HepG2 (cell line): ENCODE measurements around the gene RAD52. TPM values are rescaled to one million over a fixed set of nuclear protein-coding genes. Genes with fewer than 3 reads are reported as not detected.

Source experiments
- ATAC-seq: fragments of 200-7000 bp; cut with Tn5 transposase; 3 replicates; pipeline ENCODE4 v1.9.1; 2020; ENCODE audit warnings: mild to moderate bottlenecking, moderate library complexity
- BruUV-seq: library from RNA; stranded (reverse); fragments of 400-500 nt; replicated peaks from 2 replicates; lab custom pipeline; 2021; lab: Mats Ljungman, UMichigan
- CTCF ChIA-PET: fragments of 300-600 bp; formaldehyde crosslinking; extraction: SDS; loops from one replicate; lab custom pipeline; 2021; ENCODE audit warnings: low total read pairs, inconsistent platforms, low intra/inter-chr PET ratio; lab: Yijun Ruan, JAX
- POLR2A ChIA-PET: fragments of 350-600 bp; sonication (Branson Sonifier 250); formaldehyde crosslinking; loops from one replicate; lab custom pipeline; 2020; ENCODE audit warnings: antibody characterized with exemption, inconsistent platforms; lab: Yijun Ruan, JAX
- DNase-seq: peaks from one replicate; pipeline ENCODE4 v3.0.0-alpha.2; 2015; ENCODE audit warnings: low spot score
- FAIRE-seq: peaks from 3 replicates; lab custom pipeline; 2011; peaks lifted over from hg19 to GRCh38; lab: Jason Lieb, UNC
- H2AFZ ChIP-seq: one replicate; pipeline ENCODE4 v1.6.1; 2011; ENCODE audit warnings: low read length, inconsistent platforms
- H3K27ac ChIP-seq: fragments of 300-600 bp; 3 replicates; pipeline ENCODE4 v1.8.0; 2011; ENCODE audit warnings: mixed run types, mild to moderate bottlenecking, mixed read lengths, low read length, inconsistent platforms; ENCODE audit not compliant: insufficient read depth; ENCODE audit errors: extremely low read length
- H3K27me3 ChIP-seq, 2 experiments: fragments of 200-600 bp in 1 of 2; 2 replicates in 1 of 2; 3 replicates in 1 of 2; pipeline versions ENCODE4 v1.6.0 to v1.8.0; 2011; ENCODE audit warnings: low read length in 2 of 2, mild to moderate bottlenecking in 2 of 2, moderate library complexity in 2 of 2, inconsistent platforms in 1 of 2; ENCODE audit not compliant: insufficient read depth in 2 of 2, control insufficient read depth in 1 of 2
- H3K36me3 ChIP-seq, 2 experiments: fragments of 200-600 bp in 1 of 2; replicated peaks in 1 of 2; 2 replicates in 1 of 2; 3 replicates in 1 of 2; pipeline versions ENCODE4 v1.5.1 to v1.8.0; 2011; ENCODE audit warnings: low read length in 2 of 2, inconsistent platforms in 1 of 2; ENCODE audit not compliant: insufficient read depth in 2 of 2, control insufficient read depth in 1 of 2
- H3K4me1 ChIP-seq: 2 replicates; pipeline ENCODE4 v1.5.1; 2012; ENCODE audit warnings: low read length, inconsistent platforms; ENCODE audit not compliant: insufficient read depth
- H3K4me2 ChIP-seq: 2 replicates; pipeline ENCODE4 v1.6.0; 2011; ENCODE audit warnings: low read depth, low read length, inconsistent platforms
- H3K4me3 ChIP-seq, 3 experiments: fragments of 200-600 bp in 1 of 3; sonication (generic), shearing (Covaris generic) in 1 of 3; replicated peaks in 1 of 3; 2 replicates each; pipeline ENCODE4 v1.5.1; 2011 to 2016; ENCODE audit warnings: low read length in 3 of 3, inconsistent platforms in 2 of 3, low read depth in 2 of 3, mild to moderate bottlenecking in 2 of 3, control low read depth in 1 of 3, mixed read lengths in 1 of 3; ENCODE audit not compliant: insufficient read depth in 1 of 3
- H3K79me2 ChIP-seq: one replicate; pipeline ENCODE4 v1.6.1; 2011; ENCODE audit warnings: low read length, inconsistent platforms; ENCODE audit not compliant: insufficient read depth
- H3K9ac ChIP-seq: 2 replicates; pipeline ENCODE4 v1.6.0; 2011; ENCODE audit warnings: mild to moderate bottlenecking, low read depth, low read length, inconsistent platforms; ENCODE audit not compliant: insufficient read depth
- H3K9me3 ChIP-seq: 2 replicates; pipeline ENCODE4 v1.5.1; 2012; ENCODE audit warnings: mild to moderate bottlenecking, low read length
- H4K20me1 ChIP-seq: 2 replicates; pipeline ENCODE4 v1.6.0; 2011; ENCODE audit warnings: inconsistent platforms, mild to moderate bottlenecking, low read length, moderate library complexity; ENCODE audit not compliant: insufficient read depth
- HDAC6 ChIP-seq: fragments of 200-600 bp; sonication (generic); IDR thresholded peaks from 2 replicates; pipeline ENCODE4 v1.7.0; 2017; ENCODE audit warnings: mild to moderate bottlenecking, antibody characterized with exemption, low read length, low read depth
- HMG20B ChIP-seq: conservative IDR thresholded peaks from 2 replicates; pipeline ENCODE4 v1.6.1; 2016; ENCODE audit warnings: missing genetic modification reagents, missing compliant biosample characterization
- HNRNPL ChIP-seq: fragments of 200-400 bp; formaldehyde crosslinking; IDR thresholded peaks from 2 replicates; pipeline ENCODE4 v1.6.1; 2017; ENCODE audit warnings: mild to moderate bottlenecking, low read depth, low read length
- HOXA7 ChIP-seq: sonication (generic); formaldehyde crosslinking; IDR thresholded peaks from 2 replicates; pipeline ENCODE4 v1.8.1; 2022; ENCODE audit warnings: mild to moderate bottlenecking, missing genetic modification reagents, moderate library complexity
- MED1 ChIP-seq: sonication (generic); formaldehyde crosslinking; IDR thresholded peaks from 2 replicates; pipeline ENCODE4 v1.4.0; 2020; ENCODE audit warnings: missing genetic modification reagents
- NCOR1 ChIP-seq: fragments of 200-600 bp; sonication (generic); IDR thresholded peaks from 2 replicates; pipeline ENCODE4 v1.7.0; 2017; ENCODE audit warnings: antibody characterized with exemption, low read length, borderline replicate concordance
- RAD21 ChIP-seq: fragments of 450-650 bp; formaldehyde crosslinking; IDR thresholded peaks from 2 replicates; pipeline ENCODE4 v1.5.0; 2020; ENCODE audit warnings: mild to moderate bottlenecking
- ZKSCAN8 ChIP-seq: IDR thresholded peaks from 2 replicates; pipeline ENCODE4 v1.6.1; 2016; ENCODE audit warnings: borderline replicate concordance, missing genetic modification reagents, missing compliant biosample characterization
- ZMAT3 ChIP-seq: sonication (generic); formaldehyde crosslinking; conservative IDR thresholded peaks from 2 replicates; pipeline ENCODE4 v1.7.0; 2021; ENCODE audit warnings: missing genetic modification reagents
- ZNF451 ChIP-seq: sonication (generic); formaldehyde crosslinking; IDR thresholded peaks from 2 replicates; pipeline ENCODE4 v1.5.0; 2020; ENCODE audit warnings: mild to moderate bottlenecking, missing genetic modification reagents
- WGBS: methylation state at CpG from one replicate; pipeline ENCODE4 v1.1.6; 2017; ENCODE audit warnings: low lambda C conversion rate; 5-methylcytosine and 5-hydroxymethylcytosine counted together
- in situ Hi-C: cut with HindIII; loops from 2 replicates; pipeline ENCODE4 v1.10.0; 2017; ENCODE audit warnings: low pct_unique_long_range_greater_than_20kb; ENCODE audit not compliant: extremely low pct_ligation_motif_present
- intact Hi-C: fragments of 100-400 bp; cut with micrococcal nuclease; formaldehyde crosslinking; loops from one replicate; pipeline ENCODE4 v1.10.0; 2022; ENCODE audit not compliant: unreplicated experiment
- polyA plus RNA-seq, 8 experiments: library from polyadenylated mRNA; depleted of rRNA in 3 of 8; stranded (reverse) in 7 of 8; unstranded in 1 of 8; fragments of >200 nt; fragmentation: Illumina TruSeq in 4 of 8; extraction: Trizol in 4 of 8; gene quantifications; 2 replicates each; pipeline versions ENCODE4 v1.2.1 to v1.2.3, GENCODE V29; 2011 to 2016; ENCODE audit warnings: low read depth in 4 of 8, missing spikeins in 1 of 8, mixed read lengths in 1 of 8; ENCODE audit not compliant: insufficient read depth in 1 of 8
- total RNA-seq, 5 experiments: library from RNA; depleted of rRNA; stranded (reverse); fragments of >200 nt; fragmentation: Illumina TruSeq; extraction: Trizol; gene quantifications; 2 replicates each; pipeline ENCODE4 v1.2.3, GENCODE V29; 2016; ENCODE audit warnings: low read depth in 1 of 5
- TF ChIP-seq, protein P1 (sequence below): sonication (generic); formaldehyde crosslinking; IDR thresholded peaks from 2 replicates; pipeline ENCODE4 v1.5.0; 2020; ENCODE audit warnings: missing genetic modification reagents
- TF ChIP-seq, protein P2 (sequence below): sonication (generic); formaldehyde crosslinking; IDR thresholded peaks from 2 replicates; pipeline ENCODE4 v1.9.0; 2022; ENCODE audit warnings: missing genetic modification reagents, mild to moderate bottlenecking, borderline replicate concordance
- TF ChIP-seq, protein P3 (sequence below): IDR thresholded peaks from 2 replicates; pipeline ENCODE4 v1.6.1; 2016; ENCODE audit warnings: mild to moderate bottlenecking
- TF ChIP-seq, protein P4 (sequence below): IDR thresholded peaks from 2 replicates; pipeline ENCODE4 v1.6.1; 2016; ENCODE audit warnings: low read depth, control low read depth

RAD52 gene
- total and polyA plus RNA-seq, 2 of the 13 experiments (the other 11 are each of a cell fraction or from before 2014, with no cell fraction given): 14.3 to 19.9 TPM

DNA sequence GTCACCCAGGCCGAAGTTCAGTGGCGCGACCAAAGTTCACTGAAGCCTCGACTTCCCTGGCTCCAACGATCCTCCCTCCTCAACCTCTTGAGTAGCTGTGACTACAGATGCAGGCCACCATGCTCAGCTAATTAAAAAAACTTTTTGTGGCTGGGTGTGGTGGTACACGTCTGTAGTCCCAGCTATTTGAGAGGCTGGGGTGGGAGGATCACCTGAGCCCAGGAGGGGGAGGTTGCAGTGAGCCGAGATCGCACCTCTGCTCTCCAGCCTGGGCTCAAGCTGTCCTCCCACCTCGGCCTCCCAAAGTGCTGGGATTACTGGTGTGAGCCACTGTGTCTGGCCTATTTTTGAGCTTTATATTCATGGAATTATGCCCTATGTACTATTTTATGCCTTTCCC is 18.1 kb upstream of the RAD52 start:
- H3K4me2 ChIP-seq: no peak overlapping the region
- H3K79me2 ChIP-seq: no peaks in the 10 kb centered on the region
- DNase-seq (no peak), ATAC-seq (no peak), FAIRE-seq (no peak)
- no peak overlapping the region for H3K27ac ChIP-seq
- H3K27me3 ChIP-seq: no peaks in the 10 kb centered on the region
- no peaks in the 10 kb centered on the region for H3K4me1 ChIP-seq
- no peak for TF ChIP-seq RAD21
- no peak for TF ChIP-seq HMG20B (CRISPR knock-in tag)
- TF ChIP-seq NCOR1: no peak
- TF ChIP-seq, protein P1, sequence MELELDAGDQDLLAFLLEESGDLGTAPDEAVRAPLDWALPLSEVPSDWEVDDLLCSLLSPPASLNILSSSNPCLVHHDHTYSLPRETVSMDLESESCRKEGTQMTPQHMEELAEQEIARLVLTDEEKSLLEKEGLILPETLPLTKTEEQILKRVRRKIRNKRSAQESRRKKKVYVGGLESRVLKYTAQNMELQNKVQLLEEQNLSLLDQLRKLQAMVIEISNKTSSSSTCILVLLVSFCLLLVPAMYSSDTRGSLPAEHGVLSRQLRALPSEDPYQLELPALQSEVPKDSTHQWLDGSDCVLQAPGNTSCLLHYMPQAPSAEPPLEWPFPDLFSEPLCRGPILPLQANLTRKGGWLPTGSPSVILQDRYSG (CRISPR knock-in tag): no peak
- no peak for TF ChIP-seq ZKSCAN8
- no peak for TF ChIP-seq ZNF451 (CRISPR knock-in tag)
- TF ChIP-seq MED1: no peak
- no peaks in the 10 kb centered on the region for H4K20me1 ChIP-seq
- H3K9ac ChIP-seq: no peak overlapping the region
- ChIA-PET CTCF (no interaction called here), POLR2A (no interaction called here)
- H2AFZ ChIP-seq: no peak overlapping the region
- H3K9me3 ChIP-seq: no peaks in the 10 kb centered on the region
- BruUV-seq: no TSS peak
- 76% methylated on average over 9 of the region's 9 CpGs for WGBS
- H3K36me3 ChIP-seq: no peaks in the 10 kb centered on the region
- in situ Hi-C loops: no loop called here
- no peak overlapping the region for H3K4me3 ChIP-seq
- intact Hi-C loops: no loop called here

DNA sequence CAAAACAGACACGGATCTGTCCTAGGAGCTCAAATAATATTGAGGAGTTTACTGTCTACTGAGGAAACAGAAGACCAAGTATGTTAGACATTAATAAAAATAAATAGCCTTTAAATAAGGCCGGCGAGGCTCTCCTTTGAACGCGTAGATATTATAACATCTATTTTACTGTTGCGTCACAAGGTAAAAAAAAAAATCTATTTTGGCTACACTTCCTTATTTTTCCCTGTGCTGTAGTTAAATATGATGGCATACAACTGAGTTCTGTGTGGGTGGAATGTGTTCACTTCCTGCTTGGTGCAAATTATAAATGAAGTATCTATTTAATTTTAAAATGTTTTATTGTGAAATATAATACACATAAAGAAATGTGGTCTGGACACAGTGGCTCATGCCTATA is 17.2 kb upstream of the RAD52 start:
- Histone ChIP-seq H3K9ac (no peak overlapping the region), H3K9me3 (no peaks in the 10 kb centered on the region), H3K4me3 (no peak overlapping the region), H3K4me1 (no peaks in the 10 kb centered on the region), H4K20me1 (no peaks in the 10 kb centered on the region), H3K79me2 (no peaks in the 10 kb centered on the region), H3K27me3 (no peaks in the 10 kb centered on the region), H3K36me3 (no peaks in the 10 kb centered on the region), H3K4me2 (no peak overlapping the region), H3K27ac (no peak overlapping the region), H2AFZ (no peak overlapping the region)
- FAIRE-seq: no peak
- ChIA-PET POLR2A (no interaction called here), CTCF (no interaction called here)
- no peak for DNase-seq
- WGBS: 96% methylated on average over 6 of the region's 6 CpGs
- TF ChIP-seq HOXA7 (no peak), HNRNPL (no peak), ZMAT3 (CRISPR knock-in tag) (no peak), HDAC6 (no peak)
- TF ChIP-seq, protein P2, sequence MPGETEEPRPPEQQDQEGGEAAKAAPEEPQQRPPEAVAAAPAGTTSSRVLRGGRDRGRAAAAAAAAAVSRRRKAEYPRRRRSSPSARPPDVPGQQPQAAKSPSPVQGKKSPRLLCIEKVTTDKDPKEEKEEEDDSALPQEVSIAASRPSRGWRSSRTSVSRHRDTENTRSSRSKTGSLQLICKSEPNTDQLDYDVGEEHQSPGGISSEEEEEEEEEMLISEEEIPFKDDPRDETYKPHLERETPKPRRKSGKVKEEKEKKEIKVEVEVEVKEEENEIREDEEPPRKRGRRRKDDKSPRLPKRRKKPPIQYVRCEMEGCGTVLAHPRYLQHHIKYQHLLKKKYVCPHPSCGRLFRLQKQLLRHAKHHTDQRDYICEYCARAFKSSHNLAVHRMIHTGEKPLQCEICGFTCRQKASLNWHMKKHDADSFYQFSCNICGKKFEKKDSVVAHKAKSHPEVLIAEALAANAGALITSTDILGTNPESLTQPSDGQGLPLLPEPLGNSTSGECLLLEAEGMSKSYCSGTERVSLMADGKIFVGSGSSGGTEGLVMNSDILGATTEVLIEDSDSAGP: no peak
- TF ChIP-seq, protein P3, sequence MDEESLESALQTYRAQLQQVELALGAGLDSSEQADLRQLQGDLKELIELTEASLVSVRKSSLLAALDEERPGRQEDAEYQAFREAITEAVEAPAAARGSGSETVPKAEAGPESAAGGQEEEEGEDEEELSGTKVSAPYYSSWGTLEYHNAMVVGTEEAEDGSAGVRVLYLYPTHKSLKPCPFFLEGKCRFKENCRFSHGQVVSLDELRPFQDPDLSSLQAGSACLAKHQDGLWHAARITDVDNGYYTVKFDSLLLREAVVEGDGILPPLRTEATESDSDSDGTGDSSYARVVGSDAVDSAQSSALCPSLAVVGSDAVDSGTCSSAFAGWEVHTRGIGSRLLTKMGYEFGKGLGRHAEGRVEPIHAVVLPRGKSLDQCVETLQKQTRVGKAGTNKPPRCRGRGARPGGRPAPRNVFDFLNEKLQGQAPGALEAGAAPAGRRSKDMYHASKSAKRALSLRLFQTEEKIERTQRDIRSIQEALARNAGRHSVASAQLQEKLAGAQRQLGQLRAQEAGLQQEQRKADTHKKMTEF (CRISPR knock-in tag): no peak
- TF ChIP-seq, protein P4, sequence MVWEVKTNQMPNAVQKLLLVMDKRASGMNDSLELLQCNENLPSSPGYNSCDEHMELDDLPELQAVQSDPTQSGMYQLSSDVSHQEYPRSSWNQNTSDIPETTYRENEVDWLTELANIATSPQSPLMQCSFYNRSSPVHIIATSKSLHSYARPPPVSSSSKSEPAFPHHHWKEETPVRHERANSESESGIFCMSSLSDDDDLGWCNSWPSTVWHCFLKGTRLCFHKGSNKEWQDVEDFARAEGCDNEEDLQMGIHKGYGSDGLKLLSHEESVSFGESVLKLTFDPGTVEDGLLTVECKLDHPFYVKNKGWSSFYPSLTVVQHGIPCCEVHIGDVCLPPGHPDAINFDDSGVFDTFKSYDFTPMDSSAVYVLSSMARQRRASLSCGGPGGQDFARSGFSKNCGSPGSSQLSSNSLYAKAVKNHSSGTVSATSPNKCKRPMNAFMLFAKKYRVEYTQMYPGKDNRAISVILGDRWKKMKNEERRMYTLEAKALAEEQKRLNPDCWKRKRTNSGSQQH (CRISPR knock-in tag): no peak
- in situ Hi-C loops: no loop called here
- no TSS peak for BruUV-seq
- ATAC-seq: no peak
- intact Hi-C loops: no loop called here
